Activated naive CD4-positive, alpha-beta T cell treated with anti-CD3 and anti-CD28 coated beads, Interleukin-2, amount 50 U/mL, for 24 hours (primary cell): ENCODE measurements around the gene CARD11.
A peak's percentile ranks its signal among the peaks of the same experiment; 100 is the strongest.

ENCODE experiments used
- H3K27ac Mint-ChIP-seq: one replicate; pipeline ENCODE4 v1.8.0; 2021; ENCODE audit warnings: mild to moderate bottlenecking, mixed read lengths
- H3K27me3 Mint-ChIP-seq: one replicate; pipeline ENCODE4 v1.8.0; 2021; ENCODE audit warnings: mixed read lengths
- H3K36me3 Mint-ChIP-seq: one replicate; pipeline ENCODE4 v1.8.0; 2021; ENCODE audit warnings: mixed read lengths
- H3K4me1 Mint-ChIP-seq: one replicate; pipeline ENCODE4 v1.8.0; 2021; ENCODE audit warnings: mixed read lengths
- H3K4me3 Mint-ChIP-seq: one replicate; pipeline ENCODE4 v1.8.0; 2021; ENCODE audit warnings: mild to moderate bottlenecking, mixed read lengths
- H3K9me3 Mint-ChIP-seq: one replicate; pipeline ENCODE4 v1.8.0; 2021; ENCODE audit warnings: mixed read lengths

CARD11 gene

GRCh38 chr7:2859952-2860351, 183.7 kb downstream of the CARD11 start:
- peak overlapping the region; percentile 76 for H3K27ac Mint-ChIP-seq
- H3K27me3 Mint-ChIP-seq, result no peaks in the 10 kb centered on the region
- peaks cover 5% of the 10 kb centered on the region for H3K36me3 Mint-ChIP-seq
- H3K4me1 Mint-ChIP-seq, result peaks cover 20% of the 10 kb centered on the region
- H3K9me3 Mint-ChIP-seq, result no peaks in the 10 kb centered on the region
- H3K4me3 Mint-ChIP-seq, result no peak overlapping the region

DNA sequence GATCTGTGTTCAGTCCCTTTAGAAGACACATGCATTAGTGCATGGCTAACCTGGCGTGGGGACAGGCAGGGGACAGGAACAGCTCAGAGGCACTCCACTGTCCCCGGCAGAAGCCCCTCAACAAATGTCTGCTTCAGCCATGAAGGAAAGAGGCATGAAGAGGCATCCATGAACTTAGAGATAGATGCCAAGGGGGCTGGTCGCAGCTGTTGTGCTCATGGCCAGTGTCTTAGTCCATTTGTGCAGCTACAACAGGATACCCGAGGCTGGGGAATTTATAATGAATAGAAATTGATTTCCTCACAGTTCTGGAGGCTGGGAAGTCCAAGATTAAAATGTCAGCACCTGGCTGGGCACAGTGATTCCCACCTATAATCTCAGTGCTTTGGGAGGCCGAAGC, 185.0 kb downstream of the CARD11 start:
- Mint-ChIP-seq H3K4me3 (no peak overlapping the region), H3K27ac (peak overlapping the region; percentile 30), H3K36me3 (peaks cover 4% of the 10 kb centered on the region), H3K4me1 (peaks cover 8% of the 10 kb centered on the region), H3K27me3 (no peaks in the 10 kb centered on the region), H3K9me3 (no peaks in the 10 kb centered on the region)

GRCh38 chr7:2856388-2857169, 187.1 kb downstream of the CARD11 start:
- H3K4me1 Mint-ChIP-seq, result no peaks in the 10 kb centered on the region
- H3K4me3 Mint-ChIP-seq, result no peak overlapping the region
- peaks cover 4% of the 10 kb centered on the region for H3K36me3 Mint-ChIP-seq
- no peaks in the 10 kb centered on the region for H3K27me3 Mint-ChIP-seq
- no peak overlapping the region for H3K27ac Mint-ChIP-seq
- H3K9me3 Mint-ChIP-seq, result no peaks in the 10 kb centered on the region
